T-helper 17 cell (primary cell): ENCODE data around the gene NPTN. TPM values are rescaled to one million over a fixed set of nuclear protein-coding genes. Genes with fewer than 3 reads are reported as not detected.

Experiments used
- ATAC-seq: fragments of 150-1000 bp; cut with Tn5 transposase; 2 replicates; pipeline ENCODE4 v1.10.0; 2021; ENCODE audit warnings: mild to moderate bottlenecking, moderate library complexity
- DNase-seq, 3 donors: peaks; one replicate each; pipeline versions ENCODE4 v3.0.0 to v3.0.0-alpha.2; 2020 to 2021
- H3K9me3 ChIP-seq: one replicate; pipeline ENCODE4 v1.7.0; 2013; ENCODE audit warnings: low read length, mild to moderate bottlenecking; ENCODE audit not compliant: control insufficient read depth, poor library complexity, severe bottlenecking
- H3K27ac Mint-ChIP-seq: one replicate; pipeline ENCODE4 v1.8.0; 2022; ENCODE audit warnings: mild to moderate bottlenecking, moderate library complexity, mixed read lengths
- H3K27me3 Mint-ChIP-seq: one replicate; pipeline ENCODE4 v1.8.0; 2022; ENCODE audit warnings: mixed read lengths
- H3K36me3 Mint-ChIP-seq: one replicate; pipeline ENCODE4 v1.8.0; 2022; ENCODE audit warnings: low read depth, mixed read lengths
- H3K4me1 Mint-ChIP-seq: one replicate; pipeline ENCODE4 v1.8.0; 2022; ENCODE audit warnings: mild to moderate bottlenecking, mixed read lengths
- H3K4me3 Mint-ChIP-seq: one replicate; pipeline ENCODE4 v1.8.0; 2022; ENCODE audit warnings: mild to moderate bottlenecking, moderate library complexity, mixed read lengths
- total RNA-seq, 4 donors: library from RNA in 2 of 4; stranded (reverse) in 2 of 4; gene quantifications; one replicate each; pipeline ENCODE4 v1.2.3 and lab custom pipeline; 2022 to 2026

NPTN gene
- total RNA-seq, 2 donors from 2014 or later = 25.0 to 48.5 TPM

GRCh38 chr15:73538123-73538522 is 95.1 kb downstream of the NPTN start:
- DNase-seq (no peak), ATAC-seq (no peak)
- Mint-ChIP-seq H3K36me3 (no peaks in the 10 kb centered on the region), H3K4me1 (no peaks in the 10 kb centered on the region), H3K4me3 (no peak overlapping the region), H3K27me3 (no peaks in the 10 kb centered on the region), H3K27ac (no peak overlapping the region)
- H3K9me3 ChIP-seq = no peaks in the 10 kb centered on the region

- no peaks in the 10 kb centered on the region for H3K9me3 ChIP-seq
- Mint-ChIP-seq H3K27ac (no peak overlapping the region), H3K36me3 (no peaks in the 10 kb centered on the region), H3K4me3 (no peak overlapping the region), H3K4me1 (no peaks in the 10 kb centered on the region), H3K27me3 (peaks cover 6% of the 10 kb centered on the region)
- DNase-seq (no peak), ATAC-seq (no peak)
These were observed 102.5 kb downstream of the NPTN start for GRCh38 chr15:73530649-73531048.

DNA sequence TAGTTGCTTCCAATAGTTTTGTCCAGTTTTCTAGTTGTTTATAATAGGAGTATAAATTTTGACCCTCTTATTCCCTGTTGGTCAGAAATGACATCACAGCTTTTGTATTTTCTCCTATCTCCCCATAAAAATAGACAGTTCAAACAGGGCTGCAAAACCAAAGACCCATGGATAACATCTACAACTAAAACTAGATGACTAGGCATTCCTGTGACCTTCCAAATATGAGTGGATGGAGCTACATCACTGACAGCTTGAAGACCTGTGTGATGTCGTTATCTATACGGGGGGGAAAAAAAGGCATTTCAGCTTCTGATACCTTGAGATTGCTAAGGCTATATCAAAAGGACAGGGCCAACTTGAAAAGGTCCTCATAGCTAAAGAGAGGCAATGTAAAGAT is 105.6 kb downstream of the NPTN start:
- H3K27ac Mint-ChIP-seq = no peak overlapping the region
- no peak for ATAC-seq
- H3K9me3 ChIP-seq = no peaks in the 10 kb centered on the region
- DNase-seq = no peak
- no peaks in the 10 kb centered on the region for H3K36me3 Mint-ChIP-seq
- no peaks in the 10 kb centered on the region for H3K4me1 Mint-ChIP-seq
- no peak overlapping the region for H3K4me3 Mint-ChIP-seq
- peaks cover 6% of the 10 kb centered on the region for H3K27me3 Mint-ChIP-seq

DNA sequence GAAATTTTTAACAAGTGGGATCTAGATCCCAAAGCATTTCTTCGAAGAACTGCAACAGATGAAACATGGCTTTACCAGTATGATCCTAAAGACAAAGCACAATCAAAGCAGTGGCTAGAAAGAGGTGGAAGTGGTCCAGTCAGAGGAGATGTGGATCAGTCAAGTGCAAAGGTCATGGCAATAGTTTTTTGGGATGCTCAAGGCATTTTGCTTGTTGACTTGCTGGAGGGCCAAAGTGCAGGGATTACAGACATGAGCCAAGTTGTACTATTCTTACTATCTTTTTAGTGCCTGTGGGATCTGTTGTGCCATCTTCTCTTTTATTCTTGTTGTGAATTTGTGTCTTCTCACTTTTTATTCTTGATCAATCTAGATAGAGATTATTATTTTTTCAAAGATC is 108.3 kb downstream of the NPTN start:
- H3K4me3 Mint-ChIP-seq = no peak overlapping the region
- H3K27ac Mint-ChIP-seq = no peak overlapping the region
- H3K36me3 Mint-ChIP-seq = no peaks in the 10 kb centered on the region
- H3K4me1 Mint-ChIP-seq = peaks cover 7% of the 10 kb centered on the region
- peaks cover 6% of the 10 kb centered on the region for H3K27me3 Mint-ChIP-seq
- DNase-seq (no peak), ATAC-seq (no peak)
- no peaks in the 10 kb centered on the region for H3K9me3 ChIP-seq

- peaks cover under 1% of the 10 kb centered on the region for H3K27me3 Mint-ChIP-seq
- H3K9me3 ChIP-seq = no peaks in the 10 kb centered on the region
- H3K4me3 Mint-ChIP-seq = no peak overlapping the region
- ATAC-seq = no peak
- no peak for DNase-seq
- H3K36me3 Mint-ChIP-seq = peaks cover 2% of the 10 kb centered on the region
- peaks cover 11% of the 10 kb centered on the region for H3K4me1 Mint-ChIP-seq
- H3K27ac Mint-ChIP-seq = no peak overlapping the region
These were observed 111.2 kb downstream of the NPTN start for GRCh38 chr15:73522011-73522410.

DNA sequence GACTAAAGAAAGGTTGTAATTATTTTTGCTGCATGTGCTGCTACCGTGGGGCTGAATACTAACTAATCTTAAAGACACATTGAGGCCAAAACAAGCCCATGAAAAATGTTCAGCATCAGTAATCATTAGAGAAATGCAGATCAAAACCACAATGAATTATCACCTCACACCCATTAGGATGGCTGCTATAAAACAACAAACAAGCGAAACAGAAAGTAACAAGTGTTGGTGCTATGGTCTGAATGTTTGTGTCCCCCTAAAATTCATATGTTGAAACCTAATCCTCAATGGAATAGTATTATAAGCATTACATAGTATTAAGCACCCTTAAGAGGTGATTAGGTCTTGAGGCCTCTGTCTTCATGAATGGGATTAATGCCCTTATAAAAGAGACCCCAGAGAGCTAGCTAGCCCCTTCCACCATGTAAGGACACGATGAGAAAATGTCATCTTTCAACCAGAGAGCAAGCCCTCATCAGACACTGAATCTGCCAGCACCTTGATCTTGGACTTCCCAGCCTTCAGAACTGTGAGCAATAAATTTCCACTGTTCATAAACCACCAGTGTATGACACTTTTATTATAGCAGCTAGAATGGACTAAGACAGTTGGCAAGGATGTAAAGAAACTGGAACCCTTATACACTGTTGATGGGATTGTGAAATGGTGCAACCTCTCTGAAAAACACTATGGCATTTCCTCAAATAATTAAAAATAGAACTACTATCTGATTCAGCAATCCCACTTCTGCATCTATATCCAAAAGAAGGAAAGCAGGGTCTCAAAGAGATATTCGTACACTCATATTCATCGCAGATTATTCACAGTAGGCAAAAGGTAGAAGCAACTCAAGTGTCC is 114.1 kb downstream of the NPTN start:
- Mint-ChIP-seq H3K27me3 (no peaks in the 10 kb centered on the region), H3K4me3 (no peak overlapping the region), H3K4me1 (peaks cover 14% of the 10 kb centered on the region), H3K27ac (no peak overlapping the region), H3K36me3 (peaks cover 2% of the 10 kb centered on the region)
- no peaks in the 10 kb centered on the region for H3K9me3 ChIP-seq
- ATAC-seq = no peak
- DNase-seq = no peak

DNA sequence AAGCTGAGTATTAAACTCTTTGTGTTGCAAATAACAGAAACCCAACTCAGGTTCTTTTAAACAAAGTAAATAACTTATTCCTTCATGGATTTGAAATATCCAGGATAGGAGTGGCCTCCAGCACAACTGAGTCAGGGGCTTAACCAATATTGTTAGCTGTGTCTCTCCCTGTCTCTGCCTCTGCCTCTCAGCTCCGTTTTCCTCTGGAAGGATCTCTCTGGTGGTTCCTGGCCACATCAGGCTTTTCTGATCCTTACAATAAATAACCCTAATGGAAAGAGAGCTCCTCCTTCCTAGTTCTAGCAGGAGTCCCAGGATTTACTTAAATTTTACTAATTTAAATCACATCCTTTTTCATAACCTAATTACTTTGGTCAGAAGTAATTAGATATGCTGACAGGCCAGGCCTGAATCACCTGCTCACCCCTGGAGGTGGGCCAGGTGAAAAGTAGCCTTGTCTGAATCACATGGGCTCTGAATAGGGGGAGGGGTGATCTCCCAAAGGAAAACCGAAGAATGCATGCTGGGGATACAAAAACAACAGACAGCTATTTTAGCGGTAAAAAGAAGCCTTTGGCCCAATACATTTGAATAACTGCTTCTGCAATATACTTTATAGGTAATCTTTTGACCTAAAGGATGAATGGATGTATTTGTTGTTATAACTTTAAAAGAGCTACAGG is 114.9 kb downstream of the NPTN start:
- Mint-ChIP-seq H3K27me3 (no peaks in the 10 kb centered on the region), H3K4me1 (peaks cover 14% of the 10 kb centered on the region)
- DNase-seq = no peak

GRCh38 chr15:73517566-73517965 is 115.6 kb downstream of the NPTN start:
- H3K36me3 Mint-ChIP-seq = peaks cover 2% of the 10 kb centered on the region
- no peaks in the 10 kb centered on the region for H3K27me3 Mint-ChIP-seq
- no peak overlapping the region for H3K27ac Mint-ChIP-seq
- ATAC-seq (no peak), DNase-seq (no peak)
- peaks cover 14% of the 10 kb centered on the region for H3K4me1 Mint-ChIP-seq
- no peak overlapping the region for H3K4me3 Mint-ChIP-seq
- no peaks in the 10 kb centered on the region for H3K9me3 ChIP-seq

More for the DNA sequence above, 114.9 kb downstream of the NPTN start:
- H3K9me3 ChIP-seq = no peaks in the 10 kb centered on the region
- no peak overlapping the region for H3K4me3 Mint-ChIP-seq
- peaks cover 2% of the 10 kb centered on the region for H3K36me3 Mint-ChIP-seq
- H3K27ac Mint-ChIP-seq = no peak overlapping the region
- ATAC-seq = no peak

- DNase-seq (no peak), ATAC-seq (no peak)
- no peaks in the 10 kb centered on the region for H3K27me3 Mint-ChIP-seq
- peaks cover 2% of the 10 kb centered on the region for H3K36me3 Mint-ChIP-seq
- no peaks in the 10 kb centered on the region for H3K9me3 ChIP-seq
- no peak overlapping the region for H3K4me3 Mint-ChIP-seq
- no peak overlapping the region for H3K27ac Mint-ChIP-seq
- peaks cover 7% of the 10 kb centered on the region for H3K4me1 Mint-ChIP-seq
These were observed 117.7 kb downstream of the NPTN start for GRCh38 chr15:73515527-73515926.

Other genes with a start within 250 kb of the NPTN start
- gene REC114, start 190.2 kb downstream of the NPTN start, total RNA-seq = not detected
- gene CD276, start 51.0 kb upstream of the NPTN start, total RNA-seq = not detected
- gene INSYN1, start 120.0 kb upstream of the NPTN start, total RNA-seq = not detected
- not detected for gene TBC1D21, start 240.2 kb upstream of the NPTN start, total RNA-seq